Measurements from ENCODE around the gene CAPN5. TPM values are rescaled to one million over a fixed set of nuclear protein-coding genes. Genes with fewer than 3 reads are reported as not detected.
A peak's percentile ranks its signal among the peaks of the same experiment; 100 is the strongest.
"Not testable (repeated sequence)": the region's sequence is repeated elsewhere in the genome, so short reads cannot be mapped to it uniquely, and the experiment has no call there.

The CAPN5 gene
- total RNA-seq, 1 donor from 2014 or later, result 0.71 TPM

GRCh38 chr11:77047007-77047927 is 19.5 kb upstream of the CAPN5 start:
- no peaks in the 10 kb centered on the region for H3K36me3 Mint-ChIP-seq (ENCODE audit: low read depth)
- ChIA-PET CTCF (interaction anchor here (0.6 to 2.7 kb wide), 5 partner anchors 11 to 257 kb away, joined by 3 to 30 read pairs (median 3); no protein-coding TSS in a partner anchor), POLR2A (interaction anchor here (0.6 to 1.4 kb wide), 5 partner anchors 19 to 573 kb away, joined by 3 to 11 read pairs (median 4); partner anchors contain the start of gene CAPN5)
- H3K27me3 Mint-ChIP-seq, result peaks cover 22% of the 10 kb centered on the region
- DNase-seq (no peak), ATAC-seq (ENCODE audit: low read depth) (peak; percentile 91)
- H3K9me3 Mint-ChIP-seq, result no peaks in the 10 kb centered on the region
- peak overlapping the region; percentile 64 for H3K27ac Mint-ChIP-seq
- H3K4me3 Mint-ChIP-seq, result peak overlapping the region; percentile 71
- intact Hi-C loops (cut with micrococcal nuclease), result loop anchor here (1.0 to 10.0 kb wide), 8 partner anchors 19 to 778 kb away; partner anchors contain the start of genes AAMDC, ACER3, CAPN5 and CLNS1A
- TF ChIP-seq CTCF (IDR thresholded peaks at IDR 0.05), result no peak
- H3K4me1 Mint-ChIP-seq, result peaks cover 12% of the 10 kb centered on the region

- not testable (repeated sequence) for H3K9me3 Mint-ChIP-seq; H3K4me3 Mint-ChIP-seq; H3K36me3 Mint-ChIP-seq (ENCODE audit: low read depth); H3K27ac Mint-ChIP-seq; DNase-seq; ATAC-seq (ENCODE audit: low read depth)
- CTCF ChIA-PET, result interaction anchor here (0.6 to 2.7 kb wide), 5 partner anchors 10 to 256 kb away, joined by 3 to 30 read pairs (median 3); no protein-coding TSS in a partner anchor
- intact Hi-C loops (cut with micrococcal nuclease), result loop anchor here (1.0 to 10.0 kb wide), 8 partner anchors 18 to 777 kb away; partner anchors contain the start of genes AAMDC, ACER3, CAPN5 and CLNS1A
- H3K4me1 Mint-ChIP-seq, result peaks cover 12% of the 10 kb centered on the region
- H3K27me3 Mint-ChIP-seq, result peaks cover 16% of the 10 kb centered on the region
- POLR2A ChIA-PET, result interaction anchor here (0.6 to 1.4 kb wide), 5 partner anchors 19 to 427 kb away, joined by 3 to 11 read pairs (median 4); partner anchors contain the start of gene CAPN5
Observed at GRCh38 chr11:77047928-77048446, 18.8 kb upstream of the CAPN5 start.

GRCh38 chr11:77049026-77049425 is 17.7 kb upstream of the CAPN5 start:
- ATAC-seq (ENCODE audit: low read depth), result no peak
- no peak overlapping the region for H3K4me3 Mint-ChIP-seq
- intact Hi-C loops (cut with micrococcal nuclease), result loop anchor here (5.0 to 10.0 kb wide), 3 partner anchors 187 to 776 kb away; partner anchors contain the start of genes AAMDC, ACER3, CLNS1A and RSF1
- H3K9me3 Mint-ChIP-seq, result no peaks in the 10 kb centered on the region
- DNase-seq, result no peak
- no peak for TF ChIP-seq CTCF (IDR thresholded peaks at IDR 0.05)
- no peak overlapping the region for H3K27ac Mint-ChIP-seq
- H3K36me3 Mint-ChIP-seq (ENCODE audit: low read depth), result no peaks in the 10 kb centered on the region
- H3K27me3 Mint-ChIP-seq, result peaks cover 12% of the 10 kb centered on the region
- ChIA-PET POLR2A (interaction anchor here (0.6 kb wide), 1 partner anchor 97 kb away, joined by 7 read pairs; no protein-coding TSS in a partner anchor), CTCF (interaction anchor here (2.7 kb wide), 1 partner anchor 42 kb away, joined by 30 read pairs; no protein-coding TSS in a partner anchor)
- peaks cover 12% of the 10 kb centered on the region for H3K4me1 Mint-ChIP-seq

GRCh38 chr11:77051511-77051910 is 15.3 kb upstream of the CAPN5 start:
- Mint-ChIP-seq H3K4me1 (peaks cover 5% of the 10 kb centered on the region), H3K9me3 (no peaks in the 10 kb centered on the region), H3K27ac (no peak overlapping the region), H3K36me3 (ENCODE audit: low read depth) (no peaks in the 10 kb centered on the region), H3K4me3 (no peak overlapping the region), H3K27me3 (no peaks in the 10 kb centered on the region)
- ATAC-seq (ENCODE audit: low read depth), result no peak
- DNase-seq, result no peak
- intact Hi-C loops (cut with micrococcal nuclease), result no loop called here
- CTCF ChIA-PET, result no interaction called here
- POLR2A ChIA-PET, result interaction anchor here (0.6 kb wide), 1 partner anchor 616 kb away, joined by 3 read pairs; no protein-coding TSS in a partner anchor
- no peak for TF ChIP-seq CTCF (IDR thresholded peaks at IDR 0.05)

- H3K9me3 Mint-ChIP-seq, result peaks cover 4% of the 10 kb centered on the region
- no peak for ATAC-seq (ENCODE audit: low read depth)
- no peak overlapping the region for H3K27ac Mint-ChIP-seq
- ChIA-PET CTCF (no interaction called here), POLR2A (no interaction called here)
- H3K27me3 Mint-ChIP-seq, result no peaks in the 10 kb centered on the region
- H3K36me3 Mint-ChIP-seq (ENCODE audit: low read depth), result no peaks in the 10 kb centered on the region
- H3K4me3 Mint-ChIP-seq, result no peak overlapping the region
- intact Hi-C loops (cut with micrococcal nuclease), result no loop called here
- H3K4me1 Mint-ChIP-seq, result no peaks in the 10 kb centered on the region
- no peak for DNase-seq
- no peak for TF ChIP-seq CTCF (IDR thresholded peaks at IDR 0.05)
Observed at GRCh38 chr11:77052518-77052917, 14.3 kb upstream of the CAPN5 start.
